Lung (tissue), 12 donors: ENCODE measurements around the gene MGAT3. TPM values are rescaled to one million over a fixed set of nuclear protein-coding genes. Genes with fewer than 3 reads are reported as not detected.

Source experiments
- ATAC-seq: fragments of 200-7000 bp; cut with Tn5 transposase; one replicate; pipeline ENCODE4 v1.9.1; 2020; ENCODE audit warnings: moderate number of reproducible peaks; ENCODE audit not compliant: insufficient read depth, low FRiP score
- DNase-seq, 3 donors: peaks; one replicate each; pipeline ENCODE4 v3.0.0-alpha.2; 2013 to 2017
- H3K27ac ChIP-seq, 2 donors: one replicate each; pipeline ENCODE4 v1.5.1; 2013; ENCODE audit warnings: mild to moderate bottlenecking in 2 of 2, moderate library complexity in 2 of 2, control low read depth in 1 of 2, inconsistent platforms in 1 of 2, low read depth in 1 of 2, low read length in 1 of 2
- H3K27me3 ChIP-seq, 3 donors: one replicate each; pipeline ENCODE4 v1.5.1; 2013; ENCODE audit warnings: low read length in 2 of 3; ENCODE audit not compliant: control insufficient read depth in 3 of 3, insufficient read depth in 3 of 3
- H3K36me3 ChIP-seq, 4 donors: one replicate each; pipeline ENCODE4 v1.5.1; 2013; ENCODE audit warnings: low read length in 4 of 4, mild to moderate bottlenecking in 1 of 4, moderate library complexity in 1 of 4; ENCODE audit not compliant: control insufficient read depth in 4 of 4, insufficient read depth in 4 of 4
- H3K4me1 ChIP-seq, 5 donors: one replicate each; pipeline ENCODE4 v1.5.1; 2013; ENCODE audit warnings: low read length in 5 of 5, mild to moderate bottlenecking in 2 of 5, moderate library complexity in 1 of 5; ENCODE audit not compliant: control insufficient read depth in 5 of 5, insufficient read depth in 5 of 5
- H3K4me3 ChIP-seq: one replicate; pipeline ENCODE4 v1.5.1; 2013; ENCODE audit warnings: mild to moderate bottlenecking, control low read depth, moderate library complexity
- H3K9ac ChIP-seq, 2 donors: one replicate each; pipeline ENCODE4 v1.5.1; 2013; ENCODE audit warnings: low read length in 2 of 2, control low read depth in 1 of 2; ENCODE audit not compliant: insufficient read depth in 1 of 2
- H3K9me3 ChIP-seq, 4 donors: one replicate each; pipeline ENCODE4 v1.5.1; 2013; ENCODE audit warnings: low read length in 3 of 4, mild to moderate bottlenecking in 1 of 4, moderate library complexity in 1 of 4; ENCODE audit not compliant: control insufficient read depth in 4 of 4, insufficient read depth in 3 of 4
- CTCF ChIP-seq: IDR thresholded peaks from 2 replicates; pipeline ENCODE4 v1.5.1; 2012; ENCODE audit warnings: mild to moderate bottlenecking; ENCODE audit errors: control extremely low read depth, extremely low read depth
- WGBS, 2 donors: extraction: QIAGEN DNeasy Blood & Tissue Kit; methylation state at CpG; one replicate each; pipeline ENCODE4 v1.1.7; 2013; 5-methylcytosine and 5-hydroxymethylcytosine counted together
- polyA plus RNA-seq, 2 donors: library from polyadenylated mRNA; stranded (reverse); fragments of 200-250 nt; gene quantifications; one replicate each; pipeline ENCODE4 v1.2.1, GENCODE V29; 2013
- total RNA-seq, 2 donors: library from RNA; depleted of rRNA in 1 of 2; stranded (reverse); fragments of >200 nt in 1 of 2; gene quantifications; one replicate each; pipeline ENCODE4 v1.2.1, GENCODE V29; 2014 to 2021
- donor health status: control.
- donor health status: control.
- donor health status: Bipolar disorder and iron deficiency.
- donor health status: healthy.
- donor health status: DM: yes; HTN: yes; CAD: no.

The MGAT3 gene
- total and polyA plus RNA-seq, 4 donors = 5.6 to 19.4 (median 5.9) TPM

GRCh38 chr22:39498802-39499201, 42.0 kb downstream of the MGAT3 start:
- ATAC-seq = no peak
- 62 to 71% methylated on average over 3 of the region's 3 CpGs for WGBS, 2 donors
- Histone ChIP-seq H3K27ac (no peak overlapping the region), H3K4me3 (no peak overlapping the region), H3K9me3 (no peaks in the 10 kb centered on the region), H3K4me1 (peaks cover 2 to 27% (median 15%) of the 10 kb centered on the region in 5 donors), H3K27me3 (no peaks in the 10 kb centered on the region), H3K9ac (no peak overlapping the region), H3K36me3 (peaks cover 0 to 2% (median under 1%) of the 10 kb centered on the region in 4 donors)
- peak in 1 of 3 donors; percentile 26 for DNase-seq
- TF ChIP-seq CTCF = no peak

- Histone ChIP-seq H3K9me3 (no peaks in the 10 kb centered on the region), H3K36me3 (peaks cover 3 to 9% (median 7%) of the 10 kb centered on the region in 4 donors), H3K4me1 (peaks cover 2 to 27% (median 18%) of the 10 kb centered on the region in 5 donors), H3K4me3 (no peak overlapping the region), H3K27ac (no peak overlapping the region), H3K27me3 (no peaks in the 10 kb centered on the region), H3K9ac (peak overlapping the region in 1 of 2 donors; percentile 61)
- DNase-seq (no peak), ATAC-seq (no peak)
- TF ChIP-seq CTCF = no peak
- WGBS, 2 donors = 86 to 92% methylated on average over 6 of the region's 6 CpGs
Measured at GRCh38 chr22:39500101-39500500, 43.3 kb downstream of the MGAT3 start.

- Histone ChIP-seq H3K36me3 (peaks cover 10 to 21% (median 16%) of the 10 kb centered on the region in 4 donors), H3K9ac (peak overlapping the region in 1 of 2 donors; percentile 87), H3K4me1 (peaks cover 2 to 27% (median 18%) of the 10 kb centered on the region in 5 donors), H3K27me3 (no peaks in the 10 kb centered on the region), H3K27ac (peak overlapping the region; percentile 79 to 84), H3K4me3 (peak overlapping the region; percentile 27), H3K9me3 (no peaks in the 10 kb centered on the region)
- peak in 1 of 3 donors; percentile 39 for DNase-seq
- WGBS, 2 donors = 39 to 50% methylated on average over 13 of the region's 13 CpGs
- no peak for TF ChIP-seq CTCF
- ATAC-seq = peak; percentile 2
Measured at GRCh38 chr22:39501644-39502108, 44.9 kb downstream of the MGAT3 start.
